OCI-LY7 (cell line): Measurements from ENCODE around the gene NSMCE1.

Experiments used
- EZH2phosphoT487 ChIP-seq: fragments of 200-600 bp; sonication (generic); IDR thresholded peaks from 2 replicates; pipeline ENCODE4 v1.6.1; 2018; ENCODE audit warnings: low read depth, borderline replicate concordance, mild to moderate bottlenecking, mixed run types, antibody characterized with exemption, low read length, moderate library complexity, mixed read lengths
- TF ChIP-seq, protein P1 (sequence below): fragments of 200-600 bp; sonication (generic); conservative IDR thresholded peaks from 2 replicates; pipeline ENCODE4 v1.5.1; 2014; ENCODE audit warnings: mild to moderate bottlenecking, antibody characterized with exemption, low read length, moderate library complexity, mixed read lengths

GRCh38 chr16:27221576-27222248 lies 46.9 kb downstream of the NSMCE1 start:
- TF ChIP-seq, protein P1, sequence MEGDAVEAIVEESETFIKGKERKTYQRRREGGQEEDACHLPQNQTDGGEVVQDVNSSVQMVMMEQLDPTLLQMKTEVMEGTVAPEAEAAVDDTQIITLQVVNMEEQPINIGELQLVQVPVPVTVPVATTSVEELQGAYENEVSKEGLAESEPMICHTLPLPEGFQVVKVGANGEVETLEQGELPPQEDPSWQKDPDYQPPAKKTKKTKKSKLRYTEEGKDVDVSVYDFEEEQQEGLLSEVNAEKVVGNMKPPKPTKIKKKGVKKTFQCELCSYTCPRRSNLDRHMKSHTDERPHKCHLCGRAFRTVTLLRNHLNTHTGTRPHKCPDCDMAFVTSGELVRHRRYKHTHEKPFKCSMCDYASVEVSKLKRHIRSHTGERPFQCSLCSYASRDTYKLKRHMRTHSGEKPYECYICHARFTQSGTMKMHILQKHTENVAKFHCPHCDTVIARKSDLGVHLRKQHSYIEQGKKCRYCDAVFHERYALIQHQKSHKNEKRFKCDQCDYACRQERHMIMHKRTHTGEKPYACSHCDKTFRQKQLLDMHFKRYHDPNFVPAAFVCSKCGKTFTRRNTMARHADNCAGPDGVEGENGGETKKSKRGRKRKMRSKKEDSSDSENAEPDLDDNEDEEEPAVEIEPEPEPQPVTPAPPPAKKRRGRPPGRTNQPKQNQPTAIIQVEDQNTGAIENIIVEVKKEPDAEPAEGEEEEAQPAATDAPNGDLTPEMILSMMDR, result no peak
- TF ChIP-seq EZH2phosphoT487, result no peak
